Motor neuron (in vitro differentiated cells): ENCODE results near the gene MAP3K4. TPM values are rescaled to one million over a fixed set of nuclear protein-coding genes. Genes with fewer than 3 reads are reported as not detected.
A peak's percentile ranks its signal among the peaks of the same experiment; 100 is the strongest.

Experiments used
- ATAC-seq, 8 experiments: fragments of 200-7000 bp; cut with Tn5 transposase; replicated peaks in 6 of 8; 2 replicates each; pipeline ENCODE4 v1.8.0; 2021; ENCODE audit warnings: mild to moderate bottlenecking in 8 of 8, moderate library complexity in 8 of 8
- H3K27ac ChIP-seq, 2 donors: fragments of 250-450 bp; sonication (Bioruptor Pico); 2 replicates each; pipeline ENCODE4 v1.9.0; 2021; ENCODE audit warnings: antibody characterized with exemption in 2 of 2, mild to moderate bottlenecking in 2 of 2, moderate library complexity in 1 of 2
- H3K4me1 ChIP-seq, 2 donors: fragments of 250-450 bp; sonication (Bioruptor Pico); replicated peaks in 1 of 2; 2 replicates each; pipeline ENCODE4 v1.6.1; 2021; ENCODE audit warnings: antibody characterized with exemption in 2 of 2, mild to moderate bottlenecking in 2 of 2, moderate library complexity in 1 of 2
- H3K4me3 ChIP-seq, 5 donors: fragments of 250-450 bp; sonication (Bioruptor Pico); 2 replicates each; pipeline ENCODE4 v1.9.0; 2021; ENCODE audit warnings: antibody characterized with exemption in 5 of 5, mild to moderate bottlenecking in 5 of 5, moderate library complexity in 4 of 5
- WGBS, 10 experiments: fragments of 450-650 bp; shearing (Covaris generic); methylation state at CpG; one replicate each; pipeline ENCODE4 v1.0.0; 2022; 5-methylcytosine and 5-hydroxymethylcytosine counted together
- in situ Hi-C, 9 experiments: fragments of 400-800 bp; cut with MboI; loops; one replicate each; pipeline ENCODE4 v1.15.0; 2021; ENCODE audit warnings: low sequenced_read_pairs in 9 of 9, low pct_unique_long_range_greater_than_20kb in 2 of 9; ENCODE audit not compliant: unreplicated experiment in 9 of 9
- total RNA-seq, 8 experiments: library from RNA; unstranded; fragments of 300-600 nt; gene quantifications; 2 replicates each; pipeline versions ENCODE4 v1.2.3 to v1.2.4, GENCODE V29; 2022

MAP3K4 gene
- total RNA-seq, 8 experiments from 2014 or later, result 12.0 to 37.3 (median 24.8) TPM

- in situ Hi-C loops, result no loop called here
- no peak overlapping the region for H3K4me3 ChIP-seq
- no peak for ATAC-seq
- 76 to 100% (median 94%) methylated on average over 1 to 4 of the region's 4 CpGs; no CpG with 5 or more reads in 1 of the 10 experiments for WGBS, 10 experiments
- H3K4me1 ChIP-seq, result peaks cover 5% of the 10 kb centered on the region in 2 donors
- no peak overlapping the region for H3K27ac ChIP-seq
Measured at GRCh38 chr6:160996131-160996601, 4.6 kb downstream of the MAP3K4 start.

- in situ Hi-C loops, result no loop called here
- Histone ChIP-seq H3K4me1 (peaks cover 1 to 5% of the 10 kb centered on the region in 2 donors), H3K4me3 (no peak overlapping the region), H3K27ac (no peak overlapping the region)
- 67 to 100% (median 95%) methylated on average over 1 to 3 of the region's 3 CpGs for WGBS, 10 experiments
- ATAC-seq, result no peak
Measured at GRCh38 chr6:160998217-160998616, 6.6 kb downstream of the MAP3K4 start.

- no peak overlapping the region for H3K27ac ChIP-seq
- ATAC-seq, result peak in 3 of 8 experiments; percentile 57 to 69 (median 58)
- 0 to 95% (median 66%) methylated on average over 1 to 4 of the region's 4 CpGs for WGBS, 10 experiments
- no peak overlapping the region for H3K4me3 ChIP-seq
- peaks cover 0 to 3% of the 10 kb centered on the region in 2 donors for H3K4me1 ChIP-seq
- in situ Hi-C loops, result no loop called here
Measured at GRCh38 chr6:160998766-160999165, 7.2 kb downstream of the MAP3K4 start.

GRCh38 chr6:160999516-160999915 lies 7.9 kb downstream of the MAP3K4 start:
- WGBS, 10 experiments, result 53 to 100% (median 88%) methylated on average over 1 to 7 of the region's 7 CpGs
- H3K4me1 ChIP-seq, result peaks cover 0 to 3% of the 10 kb centered on the region in 2 donors
- ATAC-seq, result no peak
- no peak overlapping the region for H3K27ac ChIP-seq
- in situ Hi-C loops, result no loop called here
- H3K4me3 ChIP-seq, result no peak overlapping the region

- Histone ChIP-seq H3K4me1 (no peaks in the 10 kb centered on the region), H3K27ac (no peak overlapping the region), H3K4me3 (no peak overlapping the region)
- WGBS, 10 experiments, result 100% methylated on average over 1 of the region's 1 CpG; no CpG with 5 or more reads in 8 of the 10 experiments
- in situ Hi-C loops, result no loop called here
- no peak for ATAC-seq
Measured at GRCh38 chr6:161000632-161001031, 9.1 kb downstream of the MAP3K4 start.

GRCh38 chr6:161001421-161001820 lies 9.9 kb downstream of the MAP3K4 start:
- WGBS, 10 experiments, result 55 to 100% (median 66%) methylated on average over 1 to 4 of the region's 4 CpGs; no CpG with 5 or more reads in 2 of the 10 experiments
- Histone ChIP-seq H3K4me1 (no peaks in the 10 kb centered on the region), H3K4me3 (no peak overlapping the region), H3K27ac (no peak overlapping the region)
- peak in 1 of 8 experiments; percentile 15 for ATAC-seq
- in situ Hi-C loops, result no loop called here

- Histone ChIP-seq H3K27ac (no peak overlapping the region), H3K4me1 (no peaks in the 10 kb centered on the region), H3K4me3 (no peak overlapping the region)
- no peak for ATAC-seq
- in situ Hi-C loops, result no loop called here
- 83 to 100% (median 95%) methylated on average over 2 of the region's 2 CpGs; no CpG with 5 or more reads in 1 of the 10 experiments for WGBS, 10 experiments
Measured at GRCh38 chr6:161003336-161003735, 11.8 kb downstream of the MAP3K4 start.

- no peak overlapping the region for H3K27ac ChIP-seq
- H3K4me1 ChIP-seq, result peaks cover 9 to 21% of the 10 kb centered on the region in 2 donors
- no peak for ATAC-seq
- H3K4me3 ChIP-seq, result no peak overlapping the region
- in situ Hi-C loops, result no loop called here
- 58 to 100% (median 85%) methylated on average over 4 of the region's 4 CpGs; no CpG with 5 or more reads in 3 of the 10 experiments for WGBS, 10 experiments
Measured at GRCh38 chr6:161008245-161008644, 16.7 kb downstream of the MAP3K4 start.

- Histone ChIP-seq H3K4me1 (peaks cover 12 to 21% of the 10 kb centered on the region in 2 donors), H3K27ac (no peak overlapping the region), H3K4me3 (no peak overlapping the region)
- WGBS, 10 experiments, result 6 to 100% (median 64%) methylated on average over 1 to 3 of the region's 3 CpGs
- in situ Hi-C loops, result no loop called here
- ATAC-seq, result no peak
Measured at GRCh38 chr6:161009991-161010390, 18.4 kb downstream of the MAP3K4 start.

GRCh38 chr6:161010418-161010817 lies 18.8 kb downstream of the MAP3K4 start:
- peaks cover 12 to 21% of the 10 kb centered on the region in 2 donors for H3K4me1 ChIP-seq
- in situ Hi-C loops, result no loop called here
- H3K27ac ChIP-seq, result no peak overlapping the region
- no peak for ATAC-seq
- WGBS, 10 experiments, result 9 to 100% (median 76%) methylated on average over 1 of the region's 1 CpG; no CpG with 5 or more reads in 2 of the 10 experiments
- H3K4me3 ChIP-seq, result no peak overlapping the region

- peaks cover 12 to 21% of the 10 kb centered on the region in 2 donors for H3K4me1 ChIP-seq
- 20 to 89% (median 35%) methylated on average over 2 to 6 of the region's 8 CpGs; no CpG with 5 or more reads in 1 of the 10 experiments for WGBS, 10 experiments
- ATAC-seq, result peak; percentile 49 to 99 (median 94)
- H3K27ac ChIP-seq, result peak overlapping the region; percentile 32 to 70
- in situ Hi-C loops, result no loop called here
- no peak overlapping the region for H3K4me3 ChIP-seq
Measured at GRCh38 chr6:161011492-161012480, 20.2 kb downstream of the MAP3K4 start.

- ATAC-seq, result peak in 6 of 8 experiments; percentile 16 to 93 (median 68)
- 53 to 100% (median 83%) methylated on average over 1 to 4 of the region's 4 CpGs; no CpG with 5 or more reads in 3 of the 10 experiments for WGBS, 10 experiments
- Histone ChIP-seq H3K4me3 (no peak overlapping the region), H3K4me1 (peaks cover 12 to 21% of the 10 kb centered on the region in 2 donors), H3K27ac (no peak overlapping the region)
- in situ Hi-C loops, result no loop called here
Measured at GRCh38 chr6:161013695-161014094, 22.1 kb downstream of the MAP3K4 start.

GRCh38 chr6:161017766-161018564 lies 26.4 kb downstream of the MAP3K4 start:
- no peak overlapping the region for H3K27ac ChIP-seq
- in situ Hi-C loops, result no loop called here
- H3K4me3 ChIP-seq, result no peak overlapping the region
- ATAC-seq, result no peak
- 52 to 100% (median 88%) methylated on average over 2 to 5 of the region's 5 CpGs for WGBS, 10 experiments
- peaks cover 0 to 3% of the 10 kb centered on the region in 2 donors for H3K4me1 ChIP-seq
